Panc1 (cell line): ENCODE results near the gene KIDINS220.

Source experiments
- POLR2AphosphoS5 ChIP-seq: IDR thresholded peaks from 2 replicates; pipeline ENCODE4 v1.6.1; 2012; ENCODE audit warnings: mild to moderate bottlenecking, low read depth, low read length, moderate library complexity
- TF ChIP-seq, protein P1 (sequence below), 2 experiments: IDR thresholded peaks; 2 replicates each; pipeline ENCODE4 v1.6.1; 2011 to 2012; ENCODE audit warnings: low read depth in 2 of 2, control low read depth in 1 of 2, low read length in 1 of 2, mild to moderate bottlenecking in 1 of 2, moderate library complexity in 1 of 2; ENCODE audit not compliant: insufficient read depth in 1 of 2
- TF ChIP-seq, protein P2 (sequence below): fragments of 450-650 bp; IDR thresholded peaks from 2 replicates; pipeline ENCODE4 v1.5.1; 2017; ENCODE audit warnings: mild to moderate bottlenecking

DNA sequence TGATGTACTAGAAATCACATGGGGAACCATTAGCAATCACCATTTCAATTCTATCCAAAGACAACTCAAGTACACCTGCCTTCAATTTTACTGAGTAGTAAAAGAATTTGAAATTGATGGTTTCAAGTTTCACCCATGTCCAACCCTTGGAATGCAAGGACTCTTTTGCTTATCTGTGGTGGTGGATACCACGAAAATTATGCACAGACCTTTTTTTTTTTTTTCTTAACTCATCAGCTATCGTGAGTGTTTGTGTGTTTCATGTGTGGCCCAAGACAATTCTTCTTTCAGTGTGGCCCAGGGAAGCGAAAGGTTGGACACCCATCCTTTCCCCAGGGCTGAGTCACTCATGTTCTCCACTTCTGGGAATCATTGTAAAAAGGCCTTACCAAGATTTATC lies 132.5 kb downstream of the KIDINS220 start:
- TF ChIP-seq, protein P1, sequence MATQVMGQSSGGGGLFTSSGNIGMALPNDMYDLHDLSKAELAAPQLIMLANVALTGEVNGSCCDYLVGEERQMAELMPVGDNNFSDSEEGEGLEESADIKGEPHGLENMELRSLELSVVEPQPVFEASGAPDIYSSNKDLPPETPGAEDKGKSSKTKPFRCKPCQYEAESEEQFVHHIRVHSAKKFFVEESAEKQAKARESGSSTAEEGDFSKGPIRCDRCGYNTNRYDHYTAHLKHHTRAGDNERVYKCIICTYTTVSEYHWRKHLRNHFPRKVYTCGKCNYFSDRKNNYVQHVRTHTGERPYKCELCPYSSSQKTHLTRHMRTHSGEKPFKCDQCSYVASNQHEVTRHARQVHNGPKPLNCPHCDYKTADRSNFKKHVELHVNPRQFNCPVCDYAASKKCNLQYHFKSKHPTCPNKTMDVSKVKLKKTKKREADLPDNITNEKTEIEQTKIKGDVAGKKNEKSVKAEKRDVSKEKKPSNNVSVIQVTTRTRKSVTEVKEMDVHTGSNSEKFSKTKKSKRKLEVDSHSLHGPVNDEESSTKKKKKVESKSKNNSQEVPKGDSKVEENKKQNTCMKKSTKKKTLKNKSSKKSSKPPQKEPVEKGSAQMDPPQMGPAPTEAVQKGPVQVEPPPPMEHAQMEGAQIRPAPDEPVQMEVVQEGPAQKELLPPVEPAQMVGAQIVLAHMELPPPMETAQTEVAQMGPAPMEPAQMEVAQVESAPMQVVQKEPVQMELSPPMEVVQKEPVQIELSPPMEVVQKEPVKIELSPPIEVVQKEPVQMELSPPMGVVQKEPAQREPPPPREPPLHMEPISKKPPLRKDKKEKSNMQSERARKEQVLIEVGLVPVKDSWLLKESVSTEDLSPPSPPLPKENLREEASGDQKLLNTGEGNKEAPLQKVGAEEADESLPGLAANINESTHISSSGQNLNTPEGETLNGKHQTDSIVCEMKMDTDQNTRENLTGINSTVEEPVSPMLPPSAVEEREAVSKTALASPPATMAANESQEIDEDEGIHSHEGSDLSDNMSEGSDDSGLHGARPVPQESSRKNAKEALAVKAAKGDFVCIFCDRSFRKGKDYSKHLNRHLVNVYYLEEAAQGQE (IDR thresholded peaks at IDR 0.05; ENCODE audit: insufficient read depth in 1 of 2, low read depth in 2 of 2, low read length in 1 of 2): no peak
- TF ChIP-seq, protein P2, sequence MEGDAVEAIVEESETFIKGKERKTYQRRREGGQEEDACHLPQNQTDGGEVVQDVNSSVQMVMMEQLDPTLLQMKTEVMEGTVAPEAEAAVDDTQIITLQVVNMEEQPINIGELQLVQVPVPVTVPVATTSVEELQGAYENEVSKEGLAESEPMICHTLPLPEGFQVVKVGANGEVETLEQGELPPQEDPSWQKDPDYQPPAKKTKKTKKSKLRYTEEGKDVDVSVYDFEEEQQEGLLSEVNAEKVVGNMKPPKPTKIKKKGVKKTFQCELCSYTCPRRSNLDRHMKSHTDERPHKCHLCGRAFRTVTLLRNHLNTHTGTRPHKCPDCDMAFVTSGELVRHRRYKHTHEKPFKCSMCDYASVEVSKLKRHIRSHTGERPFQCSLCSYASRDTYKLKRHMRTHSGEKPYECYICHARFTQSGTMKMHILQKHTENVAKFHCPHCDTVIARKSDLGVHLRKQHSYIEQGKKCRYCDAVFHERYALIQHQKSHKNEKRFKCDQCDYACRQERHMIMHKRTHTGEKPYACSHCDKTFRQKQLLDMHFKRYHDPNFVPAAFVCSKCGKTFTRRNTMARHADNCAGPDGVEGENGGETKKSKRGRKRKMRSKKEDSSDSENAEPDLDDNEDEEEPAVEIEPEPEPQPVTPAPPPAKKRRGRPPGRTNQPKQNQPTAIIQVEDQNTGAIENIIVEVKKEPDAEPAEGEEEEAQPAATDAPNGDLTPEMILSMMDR: no peak
- no peak for TF ChIP-seq POLR2AphosphoS5
